Kidney (tissue), 14 donors: ENCODE data around the gene TAS1R3. TPM values are rescaled to one million over a fixed set of nuclear protein-coding genes. Genes with fewer than 3 reads are reported as not detected.

Experiments used
- DNase-seq, 5 donors: peaks; one replicate each; pipeline ENCODE4 v3.0.0-alpha.2; 2013 to 2020
- FAIRE-seq: peaks from 2 replicates; lab custom pipeline; 2012; peaks lifted over from hg19 to GRCh38; lab: Jason Lieb, UNC
- H3K27ac ChIP-seq, 2 donors: one replicate each; pipeline ENCODE4 v1.7.0; 2013; ENCODE audit warnings: low read depth in 2 of 2, low read length in 2 of 2, inconsistent platforms in 1 of 2
- H3K27me3 ChIP-seq: one replicate; pipeline ENCODE4 v1.7.1; 2013; ENCODE audit warnings: low read length, inconsistent platforms; ENCODE audit not compliant: control insufficient read depth, insufficient read depth
- H3K36me3 ChIP-seq, 3 donors: one replicate each; pipeline versions ENCODE4 v1.7.0 to v1.7.1; 2013; ENCODE audit warnings: low read length in 3 of 3, control low read depth in 1 of 3, inconsistent platforms in 1 of 3; ENCODE audit not compliant: insufficient read depth in 3 of 3, control insufficient read depth in 2 of 3
- H3K4me1 ChIP-seq, 3 donors: one replicate each; pipeline versions ENCODE4 v1.7.0 to v1.7.1; 2013; ENCODE audit warnings: low read length in 3 of 3, inconsistent platforms in 1 of 3, low read depth in 1 of 3; ENCODE audit not compliant: control insufficient read depth in 2 of 3, insufficient read depth in 2 of 3
- H3K4me3 ChIP-seq, 3 donors: one replicate each; pipeline versions ENCODE4 v1.7.0 to v1.8.1; 2013; ENCODE audit warnings: low read length in 3 of 3, control low read depth in 1 of 3, inconsistent platforms in 1 of 3
- H3K9ac ChIP-seq, 3 donors: one replicate each; pipeline versions ENCODE4 v1.7.0 to v1.7.1; 2013; ENCODE audit warnings: low read length in 3 of 3, control low read depth in 1 of 3, inconsistent platforms in 1 of 3
- H3K9me3 ChIP-seq, 3 donors: one replicate each; pipeline versions ENCODE4 v1.7.0 to v1.7.1; 2013; ENCODE audit warnings: low read length in 3 of 3, control low read depth in 1 of 3, inconsistent platforms in 1 of 3; ENCODE audit not compliant: control insufficient read depth in 2 of 3, insufficient read depth in 1 of 3
- intact Hi-C: fragments of 100-400 bp; cut with DNase I; formaldehyde crosslinking; loops from one replicate; pipeline ENCODE4 v1.11.1; 2022
- polyA plus RNA-seq: library from polyadenylated mRNA; stranded (reverse); fragments of 350-450 nt; fragmentation: Illumina TruSeq; extraction: RNeasy Lipid Tissue Mini Kit (QIAGEN cat#74804); gene quantifications from one replicate; pipeline ENCODE4 v1.2.3, GENCODE V29; 2014; ENCODE audit warnings: low read depth, low replicate concordance; ENCODE audit not compliant: insufficient read depth
- total RNA-seq: library from RNA; stranded (reverse); fragmentation: NEBNext Ultra II Directional; extraction: Animal tissue kit (Norgen Biotek cat#: 25700); gene quantifications from one replicate; pipeline ENCODE4 v1.2.1, GENCODE V29; 2021
- TF ChIP-seq, protein P1 (sequence below): IDR thresholded peaks from 3 replicates; pipeline ENCODE4 v1.5.1; 2012; ENCODE audit warnings: mild to moderate bottlenecking, moderate library complexity, borderline replicate concordance; ENCODE audit not compliant: insufficient read depth; ENCODE audit errors: extremely low read depth
- donor health status: control.
- donor health status: control.
- donor health status: control.
- donor health status: control.
- donor health status: control.
- donor health status: DM: yes; HTN: yes; CAD: no.
- donor health status: Normal renal cell carcinoma (clear cell type).

Gene TAS1R3
- total and polyA plus RNA-seq, 2 donors from 2014 or later: 0.15 to 1.3 TPM

DNA sequence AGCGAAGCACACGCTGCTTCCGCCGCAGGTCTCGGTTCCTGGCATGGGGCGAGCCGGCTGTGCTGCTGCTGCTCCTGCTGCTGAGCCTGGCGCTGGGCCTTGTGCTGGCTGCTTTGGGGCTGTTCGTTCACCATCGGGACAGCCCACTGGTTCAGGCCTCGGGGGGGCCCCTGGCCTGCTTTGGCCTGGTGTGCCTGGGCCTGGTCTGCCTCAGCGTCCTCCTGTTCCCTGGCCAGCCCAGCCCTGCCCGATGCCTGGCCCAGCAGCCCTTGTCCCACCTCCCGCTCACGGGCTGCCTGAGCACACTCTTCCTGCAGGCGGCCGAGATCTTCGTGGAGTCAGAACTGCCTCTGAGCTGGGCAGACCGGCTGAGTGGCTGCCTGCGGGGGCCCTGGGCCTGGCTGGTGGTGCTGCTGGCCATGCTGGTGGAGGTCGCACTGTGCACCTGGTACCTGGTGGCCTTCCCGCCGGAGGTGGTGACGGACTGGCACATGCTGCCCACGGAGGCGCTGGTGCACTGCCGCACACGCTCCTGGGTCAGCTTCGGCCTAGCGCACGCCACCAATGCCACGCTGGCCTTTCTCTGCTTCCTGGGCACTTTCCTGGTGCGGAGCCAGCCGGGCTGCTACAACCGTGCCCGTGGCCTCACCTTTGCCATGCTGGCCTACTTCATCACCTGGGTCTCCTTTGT, 2.6 kb downstream of the TAS1R3 start:
- no peaks in the 10 kb centered on the region for H3K27me3 ChIP-seq
- DNase-seq: no peak
- H3K9me3 ChIP-seq: peaks cover 0 to 1% (median 0%) of the 10 kb centered on the region in 3 donors
- peaks cover 0 to 3% (median 0%) of the 10 kb centered on the region in 3 donors for H3K36me3 ChIP-seq
- intact Hi-C loops: no loop called here
- H3K9ac ChIP-seq: no peak overlapping the region
- H3K4me1 ChIP-seq: peaks cover 0 to 3% (median 0%) of the 10 kb centered on the region in 3 donors
- no peak for FAIRE-seq
- no peak overlapping the region for H3K4me3 ChIP-seq
- no peak overlapping the region for H3K27ac ChIP-seq
- TF ChIP-seq, protein P1, sequence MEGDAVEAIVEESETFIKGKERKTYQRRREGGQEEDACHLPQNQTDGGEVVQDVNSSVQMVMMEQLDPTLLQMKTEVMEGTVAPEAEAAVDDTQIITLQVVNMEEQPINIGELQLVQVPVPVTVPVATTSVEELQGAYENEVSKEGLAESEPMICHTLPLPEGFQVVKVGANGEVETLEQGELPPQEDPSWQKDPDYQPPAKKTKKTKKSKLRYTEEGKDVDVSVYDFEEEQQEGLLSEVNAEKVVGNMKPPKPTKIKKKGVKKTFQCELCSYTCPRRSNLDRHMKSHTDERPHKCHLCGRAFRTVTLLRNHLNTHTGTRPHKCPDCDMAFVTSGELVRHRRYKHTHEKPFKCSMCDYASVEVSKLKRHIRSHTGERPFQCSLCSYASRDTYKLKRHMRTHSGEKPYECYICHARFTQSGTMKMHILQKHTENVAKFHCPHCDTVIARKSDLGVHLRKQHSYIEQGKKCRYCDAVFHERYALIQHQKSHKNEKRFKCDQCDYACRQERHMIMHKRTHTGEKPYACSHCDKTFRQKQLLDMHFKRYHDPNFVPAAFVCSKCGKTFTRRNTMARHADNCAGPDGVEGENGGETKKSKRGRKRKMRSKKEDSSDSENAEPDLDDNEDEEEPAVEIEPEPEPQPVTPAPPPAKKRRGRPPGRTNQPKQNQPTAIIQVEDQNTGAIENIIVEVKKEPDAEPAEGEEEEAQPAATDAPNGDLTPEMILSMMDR: no peak

DNA sequence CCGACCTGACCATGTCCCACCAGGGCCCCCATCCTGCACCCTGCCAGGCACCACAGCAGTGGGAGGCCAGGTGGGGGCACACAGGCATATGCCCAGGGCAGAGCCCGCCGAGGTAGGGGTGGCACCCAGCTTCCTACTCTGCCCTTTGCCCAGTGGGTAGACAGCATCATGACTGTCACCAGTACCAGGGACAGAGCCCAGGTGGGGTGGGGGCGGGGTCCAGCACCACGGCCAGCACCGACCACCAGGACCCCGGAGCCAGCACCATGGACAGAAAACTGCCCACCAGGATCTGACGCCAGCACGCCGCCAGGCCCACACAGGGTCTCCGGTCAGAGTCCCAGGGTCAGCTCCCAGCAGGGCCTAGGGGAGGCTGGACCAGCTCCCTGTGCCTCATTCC, 3.8 kb downstream of the TAS1R3 start:
- Histone ChIP-seq H3K9ac (no peak overlapping the region), H3K27me3 (no peaks in the 10 kb centered on the region), H3K27ac (no peak overlapping the region), H3K4me1 (no peaks in the 10 kb centered on the region), H3K4me3 (no peak overlapping the region), H3K9me3 (peaks cover 0 to under 1% (median 0%) of the 10 kb centered on the region in 3 donors), H3K36me3 (peaks cover 0 to 3% (median 0%) of the 10 kb centered on the region in 3 donors)
- DNase-seq (peak in 4 of 5 donors; percentile 76 to 85 (median 82)), FAIRE-seq (no peak)
- intact Hi-C loops: no loop called here
- TF ChIP-seq, protein P1: no peak

- Histone ChIP-seq H3K9me3 (no peaks in the 10 kb centered on the region), H3K9ac (no peak overlapping the region), H3K27me3 (no peaks in the 10 kb centered on the region), H3K36me3 (peaks cover 0 to 3% (median 0%) of the 10 kb centered on the region in 3 donors), H3K4me1 (no peaks in the 10 kb centered on the region), H3K4me3 (no peak overlapping the region), H3K27ac (no peak overlapping the region)
- DNase-seq (no peak), FAIRE-seq (no peak)
- intact Hi-C loops: no loop called here
- TF ChIP-seq, protein P1: no peak
Observed at GRCh38 chr1:1335283-1335682, 4.2 kb downstream of the TAS1R3 start.
